Tibial nerve (tissue), 4 donors: ENCODE measurements around the gene CCT5. TPM values are rescaled to one million over a fixed set of nuclear protein-coding genes. Genes with fewer than 3 reads are reported as not detected.

Experiments used
- DNase-seq, 2 donors: peaks; one replicate each; pipeline ENCODE4 v3.0.0-alpha.2; 2019; ENCODE audit warnings: low spot score in 2 of 2
- H3K27ac ChIP-seq, 4 donors: fragments of 200-600 bp; sonication (generic) in 3 of 4; one replicate each; pipeline ENCODE4 v1.5.1; 2017 to 2019; ENCODE audit warnings: mild to moderate bottlenecking in 1 of 4
- H3K27me3 ChIP-seq, 2 donors: fragments of 200-600 bp; sonication (generic) in 1 of 2; one replicate each; pipeline versions ENCODE4 v1.5.1 to v1.6.0; 2017 to 2019
- H3K36me3 ChIP-seq, 3 donors: fragments of 200-600 bp; sonication (generic); one replicate each; pipeline ENCODE4 v1.5.1; 2018 to 2019
- H3K4me1 ChIP-seq, 4 donors: fragments of 200-600 bp; sonication (generic) in 3 of 4; one replicate each; pipeline ENCODE4 v1.5.1; 2017 to 2019
- H3K4me3 ChIP-seq, 4 donors: fragments of 200-600 bp; sonication (generic) in 3 of 4; one replicate each; pipeline ENCODE4 v1.5.1; 2017 to 2019; ENCODE audit warnings: mild to moderate bottlenecking in 1 of 4, moderate library complexity in 1 of 4
- H3K9me3 ChIP-seq, 4 donors: fragments of 200-600 bp; sonication (generic) in 3 of 4; one replicate each; pipeline ENCODE4 v1.5.1; 2017 to 2019
- CTCF ChIP-seq, 5 experiments: fragments of 200-600 bp in 3 of 5; fragments of 450-650 bp in 2 of 5; sonication (generic) in 3 of 5; IDR thresholded peaks; one replicate each; pipeline ENCODE4 v1.5.1; 2016 to 2019; ENCODE audit warnings: antibody characterized with exemption in 5 of 5, mild to moderate bottlenecking in 3 of 5, moderate library complexity in 2 of 5
- EP300 ChIP-seq, 2 donors: sonication (generic); formaldehyde crosslinking; IDR thresholded peaks; one replicate each; pipeline ENCODE4 v1.6.1; 2017; ENCODE audit warnings: antibody characterized with exemption in 2 of 2, mild to moderate bottlenecking in 1 of 2
- POLR2A ChIP-seq, 2 donors: fragments of 450-650 bp; IDR thresholded peaks; one replicate each; pipeline ENCODE4 v1.6.1; 2017; ENCODE audit warnings: antibody characterized with exemption in 2 of 2, mild to moderate bottlenecking in 2 of 2, moderate library complexity in 2 of 2
- WGBS, 2 donors: methylation state at CpG; one replicate each; pipeline ENCODE4 v1.1.5; 2018; 5-methylcytosine and 5-hydroxymethylcytosine counted together
- total RNA-seq, 4 donors: library from RNA; depleted of rRNA; stranded (reverse); fragments of >200 nt; gene quantifications; one replicate each; pipeline ENCODE4 v1.1.0, GENCODE V29; 2016

CCT5 gene
- total RNA-seq, 4 donors from 2014 or later: 102 to 152 (median 120) TPM

GRCh38 chr5:10251405-10251804, 1.3 kb downstream of the CCT5 start:
- Histone ChIP-seq H3K9me3 (no peaks in the 10 kb centered on the region), H3K27ac (peak overlapping the region in 2 of 4 donors; percentile 94 to 97)

GRCh38 chr5:10253390-10253789, 3.3 kb downstream of the CCT5 start:
- WGBS, 2 donors: 91 to 99% methylated on average over 3 of the region's 3 CpGs
- peaks cover 0 to 41% (median 19%) of the 10 kb centered on the region in 4 donors for H3K4me1 ChIP-seq
- no peak overlapping the region for H3K27ac ChIP-seq
- no peaks in the 10 kb centered on the region for H3K9me3 ChIP-seq
- H3K4me3 ChIP-seq: no peak overlapping the region
- no peaks in the 10 kb centered on the region for H3K27me3 ChIP-seq
- no peak for DNase-seq
- H3K36me3 ChIP-seq: peaks cover 0 to 47% (median 17%) of the 10 kb centered on the region in 3 donors
- TF ChIP-seq CTCF (IDR thresholded peaks at IDR 0.05) (no peak), EP300 (IDR thresholded peaks at IDR 0.05) (no peak), POLR2A (IDR thresholded peaks at IDR 0.05) (no peak)

More at GRCh38 chr5:10251405-10251804, 1.3 kb downstream of the CCT5 start:
- peaks cover 0 to 27% (median 9%) of the 10 kb centered on the region in 3 donors for H3K36me3 ChIP-seq
- 49 to 52% methylated on average over 7 of the region's 7 CpGs for WGBS, 2 donors
- H3K4me1 ChIP-seq: peaks cover 0 to 44% (median 20%) of the 10 kb centered on the region in 4 donors
- H3K4me3 ChIP-seq: peak overlapping the region; percentile 72 to 96 (median 94)
- DNase-seq: no peak
- H3K27me3 ChIP-seq: no peaks in the 10 kb centered on the region
- TF ChIP-seq CTCF (IDR thresholded peaks at IDR 0.05) (no peak), EP300 (IDR thresholded peaks at IDR 0.05) (no peak), POLR2A (IDR thresholded peaks at IDR 0.05) (no peak)

- WGBS, 2 donors: 24 to 66% methylated on average over 2 of the region's 2 CpGs
- DNase-seq: no peak
- peaks cover 0 to 60% (median 30%) of the 10 kb centered on the region in 3 donors for H3K36me3 ChIP-seq
Measured at GRCh38 chr5:10254686-10255085, 4.6 kb downstream of the CCT5 start.

GRCh38 chr5:10257870-10258269, 7.8 kb downstream of the CCT5 start:
- Histone ChIP-seq H3K36me3 (peaks cover 0 to 91% (median 46%) of the 10 kb centered on the region in 3 donors), H3K4me3 (no peak overlapping the region), H3K27ac (no peak overlapping the region), H3K27me3 (no peaks in the 10 kb centered on the region), H3K4me1 (peaks cover 0 to 12% (median 1%) of the 10 kb centered on the region in 4 donors), H3K9me3 (no peaks in the 10 kb centered on the region)
- DNase-seq: no peak
- TF ChIP-seq CTCF (IDR thresholded peaks at IDR 0.05) (no peak), EP300 (IDR thresholded peaks at IDR 0.05) (no peak), POLR2A (IDR thresholded peaks at IDR 0.05) (no peak)
- 74 to 86% methylated on average over 8 of the region's 8 CpGs for WGBS, 2 donors

More at GRCh38 chr5:10254686-10255085, 4.6 kb downstream of the CCT5 start:
- Histone ChIP-seq H3K9me3 (no peaks in the 10 kb centered on the region), H3K27ac (no peak overlapping the region), H3K27me3 (no peaks in the 10 kb centered on the region), H3K4me3 (no peak overlapping the region), H3K4me1 (peaks cover 0 to 33% (median 11%) of the 10 kb centered on the region in 4 donors)
- TF ChIP-seq EP300 (IDR thresholded peaks at IDR 0.05) (no peak), CTCF (IDR thresholded peaks at IDR 0.05) (no peak), POLR2A (IDR thresholded peaks at IDR 0.05) (no peak)

- no peak overlapping the region for H3K4me3 ChIP-seq
- DNase-seq: no peak
- TF ChIP-seq POLR2A (IDR thresholded peaks at IDR 0.05) (no peak), EP300 (IDR thresholded peaks at IDR 0.05) (no peak), CTCF (IDR thresholded peaks at IDR 0.05) (no peak)
- no peaks in the 10 kb centered on the region for H3K27me3 ChIP-seq
- 91 to 94% methylated on average over 5 of the region's 5 CpGs for WGBS, 2 donors
- no peaks in the 10 kb centered on the region for H3K9me3 ChIP-seq
- no peak overlapping the region for H3K27ac ChIP-seq
- H3K4me1 ChIP-seq: no peaks in the 10 kb centered on the region
- peaks cover 0 to 100% (median 50%) of the 10 kb centered on the region in 3 donors for H3K36me3 ChIP-seq
Measured at GRCh38 chr5:10259899-10260298, 9.8 kb downstream of the CCT5 start.
